Endothelial cell of umbilical vein (primary cell): ENCODE measurements around the gene LIM2. TPM values are rescaled to one million over a fixed set of nuclear protein-coding genes. Genes with fewer than 3 reads are reported as not detected.

ENCODE experiments used
- BruUV-seq: library from RNA; stranded (reverse); fragments of 400-500 nt; replicated peaks from 2 replicates; lab custom pipeline; 2021; lab: Mats Ljungman, UMichigan
- CTCF ChIA-PET: fragments of 300-600, 350-600 bp; sonication (Branson Sonifier 250); formaldehyde crosslinking; loops from one replicate; lab custom pipeline; 2021; ENCODE audit warnings: antibody characterized with exemption, inconsistent platforms; lab: Charles Lee
- POLR2A ChIA-PET: fragments of 300-600, 350-600 bp; sonication (Branson Sonifier 250); formaldehyde crosslinking; loops from one replicate; lab custom pipeline; 2021; ENCODE audit warnings: antibody characterized with exemption, inconsistent platforms; lab: Charles Lee
- DNase-seq: peaks from one replicate; pipeline ENCODE4 v3.0.0-alpha.2; 2011; ENCODE audit warnings: low read depth, low spot score
- FAIRE-seq: peaks from 2 replicates; lab custom pipeline; 2011; peaks lifted over from hg19 to GRCh38; lab: Jason Lieb, UNC
- H2AFZ ChIP-seq: 2 replicates; pipeline ENCODE4 v1.6.0; 2012; ENCODE audit warnings: low read depth, low read length, control low read depth, inconsistent platforms
- H3K27ac ChIP-seq: 2 replicates; pipeline ENCODE4 v1.5.1; 2011; ENCODE audit warnings: low read depth, mild to moderate bottlenecking, control low read depth, low read length, moderate library complexity; ENCODE audit not compliant: insufficient read depth
- H3K27me3 ChIP-seq, 2 experiments: 2 replicates each; pipeline versions ENCODE4 v1.6.0 to v1.6.1; 2011; ENCODE audit warnings: low read length in 2 of 2, mixed read lengths in 1 of 2; ENCODE audit not compliant: control insufficient read depth in 2 of 2, insufficient read depth in 2 of 2
- H3K36me3 ChIP-seq, 2 experiments: 2 replicates in 1 of 2; 3 replicates in 1 of 2; pipeline ENCODE4 v1.5.1; 2011; ENCODE audit warnings: low read length in 2 of 2, mild to moderate bottlenecking in 1 of 2, moderate library complexity in 1 of 2; ENCODE audit not compliant: control insufficient read depth in 2 of 2, insufficient read depth in 2 of 2; ENCODE audit errors: extremely low read depth in 1 of 2
- H3K4me1 ChIP-seq: 3 replicates; pipeline ENCODE4 v1.5.1; 2011; ENCODE audit warnings: mild to moderate bottlenecking, low read length; ENCODE audit not compliant: control insufficient read depth, insufficient read depth; ENCODE audit errors: extremely low read depth
- H3K4me2 ChIP-seq: 2 replicates; pipeline ENCODE4 v1.6.1; 2011; ENCODE audit warnings: low read length, control low read depth, mixed read lengths; ENCODE audit not compliant: insufficient read depth
- H3K4me3 ChIP-seq, 3 experiments: fragments of 200-600 bp in 1 of 3; sonication (generic), shearing (Covaris generic) in 1 of 3; replicated peaks in 1 of 3; 2 replicates each; pipeline ENCODE4 v1.5.1; 2011 to 2016; ENCODE audit warnings: control low read depth in 3 of 3, low read length in 3 of 3, mild to moderate bottlenecking in 2 of 3, inconsistent platforms in 1 of 3, low read depth in 1 of 3, moderate library complexity in 1 of 3; ENCODE audit not compliant: insufficient read depth in 1 of 3
- H3K79me2 ChIP-seq: 2 replicates; pipeline ENCODE4 v1.6.0; 2012; ENCODE audit warnings: low read length, inconsistent platforms; ENCODE audit not compliant: control insufficient read depth, insufficient read depth
- H3K9ac ChIP-seq: replicated peaks from 2 replicates; pipeline ENCODE3; 2011; ENCODE audit warnings: low read length, control low read depth; ENCODE audit not compliant: insufficient read depth; ENCODE audit errors: extremely low read depth
- H3K9me1 ChIP-seq: replicated peaks from 3 replicates; pipeline ENCODE4 v1.6.0; 2011; ENCODE audit warnings: mild to moderate bottlenecking, low read length; ENCODE audit not compliant: control insufficient read depth, insufficient read depth; ENCODE audit errors: extremely low read depth
- H3K9me3 ChIP-seq: replicated peaks from 2 replicates; pipeline ENCODE4 v1.5.1; 2012; ENCODE audit warnings: low read length, inconsistent platforms; ENCODE audit not compliant: control insufficient read depth, insufficient read depth
- H4K20me1 ChIP-seq: replicated peaks from 2 replicates; pipeline ENCODE3; 2011; ENCODE audit warnings: mild to moderate bottlenecking, low read length; ENCODE audit not compliant: control insufficient read depth, insufficient read depth; ENCODE audit errors: extremely low read depth
- FOS ChIP-seq: IDR thresholded peaks from 2 replicates; pipeline ENCODE4 v1.6.1; 2011; ENCODE audit warnings: mild to moderate bottlenecking, low read length, moderate library complexity, borderline replicate concordance; ENCODE audit not compliant: insufficient read depth
- GATA2 ChIP-seq: IDR thresholded peaks from 2 replicates; pipeline ENCODE4 v1.7.0; 2011; ENCODE audit warnings: low read depth, mild to moderate bottlenecking, moderate library complexity, mixed read lengths, low read length; ENCODE audit not compliant: insufficient read length, insufficient read depth
- MYC ChIP-seq: IDR thresholded peaks from one replicate; pipeline ENCODE4 v1.6.1; 2011; ENCODE audit warnings: mild to moderate bottlenecking, low read depth, low read length
- POLR2A ChIP-seq: IDR thresholded peaks from 2 replicates; pipeline ENCODE4 v1.6.1; 2012; ENCODE audit warnings: low read depth, mild to moderate bottlenecking, control low read depth, low read length
- POLR2AphosphoS5 ChIP-seq: IDR thresholded peaks from 2 replicates; pipeline ENCODE4 v1.6.1; 2012; ENCODE audit warnings: low read depth, mild to moderate bottlenecking, control low read depth, low read length, moderate library complexity; ENCODE audit not compliant: insufficient read depth
- dilution Hi-C: fragments of 300-500 bp; cut with MboI; formaldehyde crosslinking; loops from one replicate; pipeline ENCODE4 v1.15.0; 2019; ENCODE audit warnings: low sequenced_read_pairs; ENCODE audit not compliant: extremely low pct_ligation_motif_present
- intact Hi-C: fragments of 100-400 bp; cut with micrococcal nuclease; formaldehyde crosslinking; loops from one replicate; pipeline ENCODE4 v1.10.0; 2022
- polyA plus RNA-seq, 4 experiments: library from polyadenylated mRNA; depleted of rRNA in 3 of 4; stranded (reverse) in 3 of 4; unstranded in 1 of 4; fragments of >200 nt; gene quantifications; 2 replicates each; pipeline versions ENCODE4 v1.2.1 to v1.2.3, GENCODE V29; 2011 to 2012; ENCODE audit warnings: missing spikeins in 1 of 4
- total RNA-seq: library from RNA; stranded (reverse); gene quantifications from 2 replicates; pipeline ENCODE4 v1.2.3, GENCODE V29; 2021
- TF ChIP-seq, protein P1 (sequence below), 2 donors: IDR thresholded peaks; 1 replicate in 1 of 2; 2 replicates in 1 of 2; pipeline ENCODE4 v1.5.1; 2011; ENCODE audit warnings: low read length in 2 of 2, mild to moderate bottlenecking in 2 of 2, moderate library complexity in 2 of 2, control low read depth in 1 of 2, inconsistent platforms in 1 of 2, low read depth in 1 of 2; ENCODE audit not compliant: insufficient read depth in 1 of 2; ENCODE audit errors: extremely low read depth in 1 of 2
- TF ChIP-seq, protein P2 (sequence below): IDR thresholded peaks from 2 replicates; pipeline ENCODE4 v1.6.1; 2011; ENCODE audit not compliant: insufficient read depth, insufficient read length

Gene LIM2
- total and polyA plus RNA-seq, 2 donors (not counting 3 experiments of a cell fraction or from before 2014, with no cell fraction given): not detected

DNA sequence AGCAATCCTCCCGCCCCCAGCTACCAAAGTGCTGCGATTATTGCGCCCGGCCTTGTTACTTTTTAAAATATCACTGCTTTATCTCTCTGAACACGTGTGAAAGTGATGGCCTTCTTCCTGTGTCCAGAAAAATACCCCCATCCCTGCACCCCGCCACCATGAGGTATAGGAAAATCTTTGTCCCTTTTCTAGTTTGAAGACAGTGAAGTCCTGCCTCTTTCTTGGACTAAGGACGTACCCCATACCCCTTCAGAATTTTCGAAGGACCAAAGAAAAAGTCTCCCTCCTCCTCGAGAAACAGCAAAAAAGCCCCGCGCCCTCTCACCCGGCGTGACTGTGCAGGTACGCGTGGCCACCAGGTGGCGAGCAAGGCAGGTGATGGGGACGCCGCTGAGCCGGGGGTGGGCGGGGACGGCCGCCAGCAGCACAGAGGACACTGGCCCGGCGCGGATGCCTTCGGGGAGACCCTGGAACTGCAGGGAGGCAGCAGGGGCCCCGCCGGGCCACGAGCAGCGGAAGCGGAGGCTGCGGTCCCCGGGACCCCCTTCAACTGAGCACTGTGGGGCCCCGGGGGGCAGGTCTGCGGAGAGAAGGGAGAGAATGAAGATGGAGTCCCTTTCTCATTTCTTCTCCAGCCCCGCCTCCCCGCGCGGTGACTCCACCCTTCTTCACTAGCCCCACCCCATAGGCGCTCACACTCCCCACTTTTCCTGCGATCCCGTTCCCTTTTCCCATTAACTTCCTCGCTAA is 49.0 kb downstream of the LIM2 start:
- Histone ChIP-seq H3K4me2 (peak overlapping the region; percentile 94), H3K4me3 (peak overlapping the region; percentile 55 to 82 (median 73)), H3K27ac (no peak overlapping the region), H3K79me2 (no peaks in the 10 kb centered on the region), H2AFZ (peak overlapping the region; percentile 98), H3K36me3 (no peaks in the 10 kb centered on the region), H3K9me1 (no peaks in the 10 kb centered on the region), H3K27me3 (no peaks in the 10 kb centered on the region), H4K20me1 (no peaks in the 10 kb centered on the region), H3K9ac (no peak overlapping the region), H3K4me1 (peaks cover 8% of the 10 kb centered on the region), H3K9me3 (no peaks in the 10 kb centered on the region)
- dilution Hi-C loops: no loop called here
- peak; percentile 86 for DNase-seq
- CTCF ChIA-PET: interaction anchor here (0.6 to 1.8 kb wide), 17 partner anchors 12 to 350 kb away, joined by 3 to 27 read pairs (median 5); partner anchors contain the start of genes CLDND2 and ETFB
- POLR2A ChIA-PET: no interaction called here
- peak; percentile 81 for FAIRE-seq
- intact Hi-C loops: loop anchor here (1.0 to 5.0 kb wide), 6 partner anchors 29 to 350 kb away; partner anchors contain the start of gene CTU1
- BruUV-seq: no TSS peak
- TF ChIP-seq GATA2 (no peak), POLR2AphosphoS5 (no peak), POLR2A (no peak), FOS (no peak), MYC (no peak)
- TF ChIP-seq, protein P1, sequence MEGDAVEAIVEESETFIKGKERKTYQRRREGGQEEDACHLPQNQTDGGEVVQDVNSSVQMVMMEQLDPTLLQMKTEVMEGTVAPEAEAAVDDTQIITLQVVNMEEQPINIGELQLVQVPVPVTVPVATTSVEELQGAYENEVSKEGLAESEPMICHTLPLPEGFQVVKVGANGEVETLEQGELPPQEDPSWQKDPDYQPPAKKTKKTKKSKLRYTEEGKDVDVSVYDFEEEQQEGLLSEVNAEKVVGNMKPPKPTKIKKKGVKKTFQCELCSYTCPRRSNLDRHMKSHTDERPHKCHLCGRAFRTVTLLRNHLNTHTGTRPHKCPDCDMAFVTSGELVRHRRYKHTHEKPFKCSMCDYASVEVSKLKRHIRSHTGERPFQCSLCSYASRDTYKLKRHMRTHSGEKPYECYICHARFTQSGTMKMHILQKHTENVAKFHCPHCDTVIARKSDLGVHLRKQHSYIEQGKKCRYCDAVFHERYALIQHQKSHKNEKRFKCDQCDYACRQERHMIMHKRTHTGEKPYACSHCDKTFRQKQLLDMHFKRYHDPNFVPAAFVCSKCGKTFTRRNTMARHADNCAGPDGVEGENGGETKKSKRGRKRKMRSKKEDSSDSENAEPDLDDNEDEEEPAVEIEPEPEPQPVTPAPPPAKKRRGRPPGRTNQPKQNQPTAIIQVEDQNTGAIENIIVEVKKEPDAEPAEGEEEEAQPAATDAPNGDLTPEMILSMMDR (IDR thresholded peaks at IDR 0.05; ENCODE audit: extremely low read depth in 1 of 2, insufficient read depth in 1 of 2, low read depth in 1 of 2, low read length in 2 of 2): peak; percentile 76 to 88
- TF ChIP-seq, protein P2, sequence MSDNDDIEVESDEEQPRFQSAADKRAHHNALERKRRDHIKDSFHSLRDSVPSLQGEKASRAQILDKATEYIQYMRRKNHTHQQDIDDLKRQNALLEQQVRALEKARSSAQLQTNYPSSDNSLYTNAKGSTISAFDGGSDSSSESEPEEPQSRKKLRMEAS: no peak
